Activated T-cell treated with anti-CD3 and anti-CD28 coated beads, Interleukin-2, amount 50 U/mL, for 72 hours (primary cell): Measurements from ENCODE around the gene FLNA. TPM values are rescaled to one million over a fixed set of nuclear protein-coding genes. Genes with fewer than 3 reads are reported as not detected.
"Not testable (repeated sequence)": the region's sequence is repeated elsewhere in the genome, so short reads cannot be mapped to it uniquely, and the experiment has no call there.

Experiments used
- ATAC-seq, 2 donors: fragments of 150-1000 bp; cut with Tn5 transposase; replicated peaks in 1 of 2; 2 replicates each; pipeline ENCODE4 v1.10.0; 2021; ENCODE audit warnings: moderate library complexity in 2 of 2, mild to moderate bottlenecking in 1 of 2
- DNase-seq, 2 donors: peaks; one replicate each; pipeline ENCODE4 v3.0.0; 2021 to 2022; ENCODE audit warnings: mixed read lengths in 1 of 2
- H3K27ac Mint-ChIP-seq: one replicate; pipeline ENCODE4 v1.8.0; 2022; ENCODE audit warnings: mild to moderate bottlenecking, moderate library complexity, mixed read lengths
- H3K27me3 Mint-ChIP-seq: one replicate; pipeline ENCODE4 v1.8.0; 2022; ENCODE audit warnings: low read depth, mixed read lengths
- H3K36me3 Mint-ChIP-seq, 2 donors: one replicate each; pipeline ENCODE4 v1.8.0; 2022; ENCODE audit warnings: mixed read lengths in 2 of 2, mild to moderate bottlenecking in 1 of 2; ENCODE audit not compliant: insufficient read depth in 2 of 2
- H3K4me1 Mint-ChIP-seq: one replicate; pipeline ENCODE4 v1.8.0; 2022; ENCODE audit warnings: low read depth, mixed read lengths
- H3K4me3 Mint-ChIP-seq, 2 donors: one replicate each; pipeline ENCODE4 v1.8.0; 2022; ENCODE audit warnings: mild to moderate bottlenecking in 2 of 2, mixed read lengths in 2 of 2, moderate library complexity in 2 of 2
- H3K9me3 Mint-ChIP-seq, 2 donors: one replicate each; pipeline ENCODE4 v1.8.0; 2022; ENCODE audit warnings: mixed read lengths in 2 of 2
- total RNA-seq, 2 donors: library from RNA; stranded (reverse); gene quantifications; one replicate each; pipeline ENCODE4 v1.2.3, GENCODE V29; 2022

Gene FLNA
- total RNA-seq, 2 donors from 2014 or later: 755 to 777 TPM

GRCh38 chrX:154348114-154348531, 26.3 kb downstream of the FLNA start:
- Mint-ChIP-seq H3K36me3 (peaks cover 0 to 5% of the 10 kb centered on the region in 2 donors), H3K4me1 (peaks cover 26% of the 10 kb centered on the region), H3K27ac (no peak overlapping the region), H3K4me3 (peak overlapping the region in 1 of 2 donors; percentile 31), H3K27me3 (no peaks in the 10 kb centered on the region), H3K9me3 (no peaks in the 10 kb centered on the region)
- ATAC-seq (no peak), DNase-seq (no peak)

GRCh38 chrX:154343620-154344019, 30.8 kb downstream of the FLNA start:
- not testable (repeated sequence) for H3K27me3 Mint-ChIP-seq, H3K4me3 Mint-ChIP-seq, H3K36me3 Mint-ChIP-seq, H3K27ac Mint-ChIP-seq, DNase-seq, H3K9me3 Mint-ChIP-seq
- peaks cover 14% of the 10 kb centered on the region for H3K4me1 Mint-ChIP-seq
- ATAC-seq: peak; percentile 44 to 49

GRCh38 chrX:154343063-154343462, 31.4 kb downstream of the FLNA start:
- not testable (repeated sequence) for H3K4me3 Mint-ChIP-seq, DNase-seq, H3K36me3 Mint-ChIP-seq, H3K27me3 Mint-ChIP-seq, H3K27ac Mint-ChIP-seq, H3K9me3 Mint-ChIP-seq
- ATAC-seq: peak; percentile 29 to 32
- H3K4me1 Mint-ChIP-seq: peaks cover 11% of the 10 kb centered on the region

GRCh38 chrX:154341399-154342298, 32.8 kb downstream of the FLNA start:
- H3K4me3 Mint-ChIP-seq, H3K4me1 Mint-ChIP-seq, H3K36me3 Mint-ChIP-seq, DNase-seq, H3K27me3 Mint-ChIP-seq, H3K9me3 Mint-ChIP-seq, H3K27ac Mint-ChIP-seq: not testable (repeated sequence)
- ATAC-seq: peak; percentile 72 to 73

GRCh38 chrX:154334496-154334895, 39.9 kb downstream of the FLNA start:
- Mint-ChIP-seq H3K4me1 (peaks cover 22% of the 10 kb centered on the region), H3K4me3 (peak overlapping the region; percentile 54 to 59), H3K9me3 (no peaks in the 10 kb centered on the region), H3K27ac (peak overlapping the region; percentile 52), H3K36me3 (no peaks in the 10 kb centered on the region), H3K27me3 (no peaks in the 10 kb centered on the region)
- ATAC-seq (peak; percentile 78 to 87), DNase-seq (peak; percentile 37 to 48)

- peak overlapping the region; percentile 54 to 59 for H3K4me3 Mint-ChIP-seq
Observed at GRCh38 chrX:154333837-154334271, 40.6 kb downstream of the FLNA start.

GRCh38 chrX:154333116-154333515, 41.3 kb downstream of the FLNA start:
- Mint-ChIP-seq H3K4me1 (peaks cover 28% of the 10 kb centered on the region), H3K4me3 (no peak overlapping the region), H3K9me3 (no peaks in the 10 kb centered on the region), H3K36me3 (no peaks in the 10 kb centered on the region), H3K27me3 (no peaks in the 10 kb centered on the region), H3K27ac (no peak overlapping the region)
- ATAC-seq (no peak), DNase-seq (no peak)

More at GRCh38 chrX:154333837-154334271, 40.6 kb downstream of the FLNA start:
- no peaks in the 10 kb centered on the region for H3K27me3 Mint-ChIP-seq
- no peaks in the 10 kb centered on the region for H3K9me3 Mint-ChIP-seq
- peaks cover 23% of the 10 kb centered on the region for H3K4me1 Mint-ChIP-seq
- DNase-seq (no peak), ATAC-seq (peak; percentile 28 to 45)
- H3K27ac Mint-ChIP-seq: peak overlapping the region; percentile 52
- no peaks in the 10 kb centered on the region for H3K36me3 Mint-ChIP-seq

GRCh38 chrX:154332561-154332960, 41.9 kb downstream of the FLNA start:
- Mint-ChIP-seq H3K27ac (no peak overlapping the region), H3K9me3 (no peaks in the 10 kb centered on the region), H3K4me3 (no peak overlapping the region), H3K36me3 (no peaks in the 10 kb centered on the region), H3K27me3 (no peaks in the 10 kb centered on the region), H3K4me1 (peaks cover 34% of the 10 kb centered on the region)
- ATAC-seq: no peak
- DNase-seq: no peak

- H3K27ac Mint-ChIP-seq: no peak overlapping the region
- no peaks in the 10 kb centered on the region for H3K36me3 Mint-ChIP-seq
- ATAC-seq (no peak), DNase-seq (no peak)
- H3K9me3 Mint-ChIP-seq: no peaks in the 10 kb centered on the region
- H3K27me3 Mint-ChIP-seq: peaks cover 8% of the 10 kb centered on the region
- peaks cover 38% of the 10 kb centered on the region for H3K4me1 Mint-ChIP-seq
- no peak overlapping the region for H3K4me3 Mint-ChIP-seq
Observed at GRCh38 chrX:154329294-154329693, 45.1 kb downstream of the FLNA start.

- Mint-ChIP-seq H3K36me3 (no peaks in the 10 kb centered on the region), H3K4me3 (no peak overlapping the region), H3K27ac (no peak overlapping the region), H3K27me3 (peaks cover 8% of the 10 kb centered on the region), H3K9me3 (no peaks in the 10 kb centered on the region), H3K4me1 (peaks cover 32% of the 10 kb centered on the region)
- peak in 1 of 2 donors; percentile 42 for ATAC-seq
- DNase-seq: no peak
Observed at GRCh38 chrX:154328646-154329045, 45.8 kb downstream of the FLNA start.

GRCh38 chrX:154327038-154327820, 47.2 kb downstream of the FLNA start:
- peak; percentile 69 to 80 for ATAC-seq

GRCh38 chrX:154325541-154325940, 48.9 kb downstream of the FLNA start:
- H3K4me1 Mint-ChIP-seq: peaks cover 40% of the 10 kb centered on the region

More at GRCh38 chrX:154327038-154327820, 47.2 kb downstream of the FLNA start:
- no peaks in the 10 kb centered on the region for H3K9me3 Mint-ChIP-seq
- DNase-seq: peak in 1 of 2 donors; percentile 25
- H3K27me3 Mint-ChIP-seq: peaks cover 8% of the 10 kb centered on the region
- no peaks in the 10 kb centered on the region for H3K36me3 Mint-ChIP-seq
- H3K4me1 Mint-ChIP-seq: peaks cover 29% of the 10 kb centered on the region
- H3K27ac Mint-ChIP-seq: no peak overlapping the region
- H3K4me3 Mint-ChIP-seq: peak overlapping the region; percentile 42 to 77

GRCh38 chrX:154323537-154323936, 50.9 kb downstream of the FLNA start:
- Mint-ChIP-seq H3K9me3 (no peaks in the 10 kb centered on the region), H3K4me3 (no peak overlapping the region), H3K27ac (no peak overlapping the region), H3K4me1 (peaks cover 43% of the 10 kb centered on the region), H3K27me3 (peaks cover 8% of the 10 kb centered on the region), H3K36me3 (no peaks in the 10 kb centered on the region)
- DNase-seq (no peak), ATAC-seq (no peak)

More at GRCh38 chrX:154325541-154325940, 48.9 kb downstream of the FLNA start:
- Mint-ChIP-seq H3K4me3 (no peak overlapping the region), H3K27me3 (peaks cover 8% of the 10 kb centered on the region), H3K36me3 (no peaks in the 10 kb centered on the region), H3K27ac (no peak overlapping the region), H3K9me3 (no peaks in the 10 kb centered on the region)
- no peak for DNase-seq
- no peak for ATAC-seq
